Stimulated activated CD4-positive, alpha-beta T cell treated with anti-CD3 and anti-CD28 coated beads, TNF-alpha, amount 100 ng/mL, for 4 hours (primary cell): Measurements from ENCODE around the gene STX7.

Source experiments
- DNase-seq, 3 experiments: peaks; one replicate each; pipeline ENCODE4 v3.0.0-alpha.2; 2020; ENCODE audit warnings: low read depth in 3 of 3

STX7 gene

GRCh38 chr6:132412656-132413498, 100.0 kb downstream of the STX7 start:
- no peak for DNase-seq

- no peak for DNase-seq
These were observed 101.6 kb downstream of the STX7 start for GRCh38 chr6:132411296-132411695.

DNA sequence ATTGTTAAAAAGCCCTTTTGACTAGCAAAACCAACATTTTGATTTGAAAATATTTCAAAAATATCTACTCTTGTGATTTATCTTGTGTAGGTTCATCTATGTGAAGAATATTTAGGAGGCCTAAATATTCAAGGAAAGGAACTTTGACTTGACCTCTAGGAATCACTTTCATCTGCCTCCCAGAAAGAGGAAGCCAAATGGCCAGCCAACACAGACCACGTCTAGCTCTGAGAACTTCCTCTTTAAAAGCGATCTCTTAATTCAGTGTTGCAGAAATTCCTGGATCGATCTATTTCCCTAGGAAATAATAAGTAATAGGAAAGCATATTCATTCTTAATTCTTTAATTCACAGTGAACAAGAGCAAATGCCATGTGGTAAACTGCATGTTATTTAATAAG, 102.1 kb downstream of the STX7 start:
- DNase-seq = no peak

DNA sequence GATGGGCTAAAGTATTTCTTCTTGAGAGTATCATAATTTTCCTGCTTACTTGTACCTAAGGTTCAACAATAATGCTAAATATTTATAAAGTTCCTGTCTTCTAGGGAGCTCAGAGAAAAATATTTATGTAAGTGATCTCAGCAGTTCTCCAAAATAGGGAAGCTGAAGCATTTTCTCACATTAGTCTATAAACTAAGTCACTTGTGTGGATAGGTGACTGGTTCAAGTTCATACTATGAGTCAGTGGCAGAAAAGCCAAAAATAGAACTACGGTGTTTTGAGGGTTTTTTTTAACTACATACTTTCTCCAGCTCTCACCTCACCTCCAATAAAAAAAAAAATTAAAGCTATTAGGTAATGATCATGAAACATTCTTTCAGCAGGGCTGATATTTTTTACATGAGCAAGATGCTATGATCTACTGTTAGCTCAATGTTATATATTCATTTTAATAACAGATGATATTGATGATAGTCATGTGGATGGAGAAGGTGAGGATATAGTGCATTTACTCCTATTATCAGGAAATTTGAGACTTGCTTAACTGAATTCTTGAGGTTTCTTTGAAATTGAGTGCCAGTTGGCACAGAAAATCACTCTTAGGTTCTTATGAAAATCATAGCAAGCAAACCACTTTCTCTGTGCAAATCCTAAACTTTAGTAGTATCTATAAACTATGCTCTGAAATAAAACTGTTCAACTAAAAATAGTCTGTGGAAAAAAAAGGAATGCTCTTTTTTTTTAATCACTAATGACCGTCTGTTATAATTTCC, 107.6 kb downstream of the STX7 start:
- no peak for DNase-seq

GRCh38 chr6:132404736-132405135, 108.2 kb downstream of the STX7 start:
- no peak for DNase-seq

- DNase-seq = no peak
These were observed 108.6 kb downstream of the STX7 start for GRCh38 chr6:132404330-132404729.

DNA sequence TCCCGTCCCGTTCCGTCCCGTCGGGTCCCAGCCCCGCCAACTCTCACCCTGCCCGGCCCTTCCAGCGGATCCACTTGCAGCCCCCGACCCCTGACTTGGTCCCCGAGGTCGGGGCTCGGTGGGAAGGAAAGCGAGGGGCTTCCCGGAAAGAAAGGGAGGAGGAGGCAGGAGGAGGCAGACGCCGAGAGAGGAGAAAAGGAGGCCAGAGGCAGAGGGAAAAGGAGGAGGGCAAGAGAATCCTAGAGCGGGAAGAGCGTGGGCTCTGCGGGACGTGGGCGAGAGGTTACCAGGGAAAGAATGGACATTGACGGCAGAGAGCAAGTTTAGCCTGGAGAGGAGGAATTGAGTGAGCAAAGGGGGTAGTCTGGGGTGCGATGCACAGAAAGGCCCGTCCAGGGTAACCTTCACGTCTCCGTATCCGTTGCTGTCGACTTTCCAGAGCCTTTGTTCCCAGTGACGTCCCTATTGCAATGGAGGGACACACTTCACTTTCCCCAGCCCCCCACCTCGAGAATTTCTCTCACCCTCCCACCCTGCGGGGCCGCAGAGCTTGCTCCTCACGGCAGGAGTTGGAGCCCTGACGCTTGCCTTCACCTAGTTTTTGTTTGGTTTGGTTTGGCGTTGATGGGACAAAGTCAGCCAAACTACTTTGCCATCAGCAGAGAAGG, 111.2 kb downstream of the STX7 start:
- DNase-seq = no peak

DNA sequence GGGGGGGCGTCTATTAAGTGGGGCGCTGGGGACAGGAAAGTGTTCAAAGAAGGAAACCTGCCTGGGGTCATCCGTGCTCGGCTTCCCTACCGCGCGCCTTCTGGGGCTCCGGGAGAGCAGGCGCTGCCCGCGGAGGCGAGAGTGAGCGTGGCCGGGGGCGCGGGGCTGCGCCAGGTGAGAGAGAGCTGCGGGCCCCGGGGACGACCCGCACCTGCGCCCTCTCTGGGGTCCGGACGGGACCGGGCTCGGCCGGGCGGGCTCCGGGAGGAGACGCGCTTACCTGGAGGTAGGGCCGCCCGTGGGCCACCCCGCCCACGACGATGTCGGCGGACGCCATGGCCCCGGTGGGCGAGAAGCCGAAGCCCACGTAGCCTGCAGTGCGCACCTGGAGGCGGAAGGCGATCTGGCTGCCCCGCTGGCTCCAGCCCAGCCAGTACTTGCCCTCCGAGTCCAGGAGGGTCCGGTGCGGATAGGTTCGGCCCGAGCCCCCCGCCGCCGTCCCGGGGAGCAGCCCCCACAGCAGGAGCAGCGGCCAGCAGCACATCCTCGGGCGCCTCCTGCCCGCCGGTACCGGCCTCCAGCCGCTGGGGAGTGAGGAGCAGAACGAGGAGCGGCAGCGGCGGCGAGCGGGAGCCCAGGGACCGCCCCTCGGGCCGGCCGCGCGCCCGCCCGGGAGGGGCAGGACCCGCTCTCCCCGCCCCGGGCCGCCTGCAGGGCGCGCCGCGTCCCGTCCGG, 111.9 kb downstream of the STX7 start, which contains the start of gene MOXD1:
TSS of gene MOXD1 (minus strand) at position 593 of the 735 bp plus-strand sequence. CDS start at position 544, 49 bp downstream.
- DNase-seq = no peak

- DNase-seq = no peak
These were observed 112.4 kb downstream of the STX7 start for GRCh38 chr6:132400555-132400882.

DNA sequence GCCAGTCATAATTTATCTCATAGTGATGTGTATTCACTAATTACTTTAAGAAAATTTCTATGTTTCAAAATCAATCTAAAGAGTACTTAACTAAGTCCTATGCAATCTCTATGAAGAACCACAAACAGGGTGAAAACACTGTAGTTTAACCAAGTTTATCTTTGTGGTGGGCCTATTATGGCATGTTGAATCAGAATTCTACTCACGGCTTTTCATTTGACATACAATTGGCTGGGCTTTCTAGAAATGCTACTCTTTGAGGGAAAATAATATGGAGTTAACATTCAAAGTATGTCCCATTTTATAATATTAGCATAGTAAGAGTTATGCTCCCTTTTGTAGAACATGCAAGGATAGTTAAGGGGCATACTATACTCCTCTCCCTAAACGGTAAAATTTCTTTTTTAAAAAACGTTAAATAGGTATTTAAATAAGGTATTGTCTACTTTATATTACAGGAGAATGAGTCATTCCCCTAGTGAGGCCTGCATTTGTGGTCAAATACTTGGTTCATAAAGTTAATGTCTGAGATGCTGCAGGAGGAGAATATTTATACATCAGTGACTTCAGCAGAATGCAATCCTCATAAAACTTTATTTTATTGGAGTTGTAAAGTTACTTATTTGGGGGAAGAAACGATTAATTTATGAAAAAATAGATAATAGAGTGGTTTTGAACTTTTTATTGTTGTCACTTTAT, 113.4 kb downstream of the STX7 start:
- no peak for DNase-seq
